K562 (cell line): Measurements from ENCODE around the gene WSCD2.

Experiments used
- CEBPB ChIP-seq: fragments of 450-650 bp; IDR thresholded peaks from 2 replicates; pipeline ENCODE4 v1.6.1; 2016; ENCODE audit warnings: missing genetic modification characterization, missing compliant biosample characterization
- FOXM1 ChIP-seq, 2 experiments: fragments of 450-650 bp in 1 of 2; sonication (generic) in 1 of 2; formaldehyde crosslinking in 1 of 2; IDR thresholded peaks; 2 replicates each; pipeline versions ENCODE4 v1.6.1 to v1.9.0; 2017 to 2022; ENCODE audit warnings: low read depth in 2 of 2, mild to moderate bottlenecking in 2 of 2, missing genetic modification reagents in 1 of 2, moderate library complexity in 1 of 2
- MIER1 ChIP-seq: fragments of 450-650 bp; IDR thresholded peaks from 2 replicates; pipeline ENCODE4 v1.6.1; 2016; ENCODE audit warnings: antibody characterized with exemption, mild to moderate bottlenecking, low read depth
- NCOA1 ChIP-seq: fragments of 450-650 bp; IDR thresholded peaks from 2 replicates; pipeline ENCODE4 v1.6.1; 2016; ENCODE audit warnings: low read depth
- POLR2A ChIP-seq: fragments of 450-650 bp; conservative IDR thresholded peaks from 2 replicates; pipeline ENCODE4 v1.6.1; 2016
- TEAD4 ChIP-seq, 2 experiments: sonication (generic) in 1 of 2; formaldehyde crosslinking in 1 of 2; IDR thresholded peaks; 2 replicates each; pipeline versions ENCODE4 v1.6.1 to v1.8.0; 2012 to 2022; ENCODE audit warnings: borderline replicate concordance in 1 of 2, inconsistent platforms in 1 of 2, low read length in 1 of 2, mild to moderate bottlenecking in 1 of 2, missing genetic modification reagents in 1 of 2
- ZNF780A ChIP-seq: fragments of 250-450 bp; sonication (Bioruptor Pico); IDR thresholded peaks from 2 replicates; pipeline ENCODE4 v1.5.0; 2021; ENCODE audit warnings: mild to moderate bottlenecking
- ZNF785 ChIP-seq: fragments of 250-450 bp; sonication (Bioruptor Pico); IDR thresholded peaks from 2 replicates; pipeline ENCODE4 v1.4.0; 2020; ENCODE audit warnings: mild to moderate bottlenecking
- TF ChIP-seq, protein P1 (sequence below): fragments of 450-650 bp; formaldehyde crosslinking; IDR thresholded peaks from 2 replicates; pipeline ENCODE4 v1.4.0; 2022; ENCODE audit warnings: missing genetic modification characterization
- TF ChIP-seq, protein P2 (sequence below), 2 experiments: fragments of 450-650 bp in 1 of 2; sonication (generic) in 1 of 2; formaldehyde crosslinking; conservative IDR thresholded peaks; 2 replicates each; pipeline versions ENCODE4 v1.4.0 to v1.8.1; 2020 to 2022; ENCODE audit warnings: mild to moderate bottlenecking in 1 of 2, missing genetic modification reagents in 1 of 2

DNA sequence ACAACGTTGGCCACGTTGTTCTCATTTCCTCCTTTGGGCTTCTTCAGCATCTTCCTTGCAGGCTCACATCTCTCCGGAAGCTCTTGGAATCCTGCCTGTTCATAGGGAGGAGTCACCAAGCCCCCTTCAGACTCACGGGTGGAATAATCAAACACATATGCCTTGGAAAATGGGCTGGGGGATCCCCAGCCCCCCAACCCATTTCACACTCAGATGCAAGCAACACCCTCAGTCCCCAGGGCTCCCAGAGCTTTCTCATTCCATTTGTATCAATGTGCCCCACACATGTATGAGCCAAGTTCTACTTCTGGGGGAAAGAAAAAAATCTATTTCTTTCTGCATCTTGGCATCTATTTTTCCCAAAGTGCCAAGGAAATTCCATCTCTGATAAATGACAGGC, 33.1 kb downstream of the WSCD2 start:
- TF ChIP-seq ZNF780A (CRISPR knock-in tag) (no peak), TEAD4 (IDR thresholded peaks at IDR 0.05; ENCODE audit: low read length) (no peak), TEAD4 (CRISPR knock-in tag; IDR thresholded peaks at IDR 0.05; ENCODE audit: borderline replicate concordance) (no peak), NCOA1 (no peak), ZNF785 (CRISPR knock-in tag) (no peak), CEBPB (tag) (no peak), MIER1 (no peak), FOXM1 (IDR thresholded peaks at IDR 0.05; ENCODE audit: low read depth) (no peak), FOXM1 (CRISPR knock-in tag; IDR thresholded peaks at IDR 0.05; ENCODE audit: low read depth) (no peak), POLR2A (no peak)
- TF ChIP-seq, protein P1, sequence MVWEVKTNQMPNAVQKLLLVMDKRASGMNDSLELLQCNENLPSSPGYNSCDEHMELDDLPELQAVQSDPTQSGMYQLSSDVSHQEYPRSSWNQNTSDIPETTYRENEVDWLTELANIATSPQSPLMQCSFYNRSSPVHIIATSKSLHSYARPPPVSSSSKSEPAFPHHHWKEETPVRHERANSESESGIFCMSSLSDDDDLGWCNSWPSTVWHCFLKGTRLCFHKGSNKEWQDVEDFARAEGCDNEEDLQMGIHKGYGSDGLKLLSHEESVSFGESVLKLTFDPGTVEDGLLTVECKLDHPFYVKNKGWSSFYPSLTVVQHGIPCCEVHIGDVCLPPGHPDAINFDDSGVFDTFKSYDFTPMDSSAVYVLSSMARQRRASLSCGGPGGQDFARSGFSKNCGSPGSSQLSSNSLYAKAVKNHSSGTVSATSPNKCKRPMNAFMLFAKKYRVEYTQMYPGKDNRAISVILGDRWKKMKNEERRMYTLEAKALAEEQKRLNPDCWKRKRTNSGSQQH (CRISPR knock-in tag), result no peak
- TF ChIP-seq, protein P2, sequence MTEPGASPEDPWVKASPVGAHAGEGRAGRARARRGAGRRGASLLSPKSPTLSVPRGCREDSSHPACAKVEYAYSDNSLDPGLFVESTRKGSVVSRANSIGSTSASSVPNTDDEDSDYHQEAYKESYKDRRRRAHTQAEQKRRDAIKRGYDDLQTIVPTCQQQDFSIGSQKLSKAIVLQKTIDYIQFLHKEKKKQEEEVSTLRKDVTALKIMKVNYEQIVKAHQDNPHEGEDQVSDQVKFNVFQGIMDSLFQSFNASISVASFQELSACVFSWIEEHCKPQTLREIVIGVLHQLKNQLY (CRISPR knock-in tag; conservative IDR thresholded peaks at IDR 0.05), result no peak
